MM.1S (cell line): ENCODE results near the gene FAM114A1.

Experiments used
- DNase-seq: peaks from one replicate; pipeline ENCODE4 v3.0.0-alpha.2; 2015
- H2AFZ ChIP-seq: fragments of 300-600 bp; sonication (generic); 2 replicates; pipeline ENCODE4 v1.6.0; 2016; ENCODE audit warnings: antibody characterized with exemption, low read length
- H3F3A ChIP-seq: fragments of 300-600 bp; sonication (generic); 2 replicates; pipeline ENCODE4 v1.6.1; 2016; ENCODE audit warnings: mild to moderate bottlenecking, antibody characterized with exemption, low read length, moderate library complexity, mixed read lengths; ENCODE audit not compliant: insufficient read depth
- H3K27ac ChIP-seq: fragments of 300-600 bp; sonication (generic); 2 replicates; pipeline ENCODE4 v1.5.1; 2016; ENCODE audit warnings: mild to moderate bottlenecking, low read length
- H3K27me3 ChIP-seq: fragments of 300-600 bp; sonication (generic); replicated peaks from 2 replicates; pipeline ENCODE4 v1.6.0; 2016; ENCODE audit warnings: low read length; ENCODE audit not compliant: insufficient read depth
- H3K36me3 ChIP-seq: fragments of 300-600 bp; sonication (generic); replicated peaks from 2 replicates; pipeline ENCODE4 v1.6.1; 2016; ENCODE audit warnings: mild to moderate bottlenecking, low read length, mixed read lengths; ENCODE audit not compliant: insufficient read depth
- H3K4me1 ChIP-seq: fragments of 300-600 bp; sonication (generic); 2 replicates; pipeline ENCODE4 v1.6.1; 2016; ENCODE audit warnings: low read length, mixed read lengths
- H3K4me2 ChIP-seq: fragments of 300-600 bp; sonication (generic); 2 replicates; pipeline ENCODE4 v1.6.0; 2016; ENCODE audit warnings: low read depth, low read length
- H3K4me3 ChIP-seq: fragments of 300-600 bp; sonication (generic); 2 replicates; pipeline ENCODE4 v1.5.1; 2016; ENCODE audit warnings: low read length, mixed read lengths
- H3K79me2 ChIP-seq: fragments of 300-600 bp; sonication (generic); 2 replicates; pipeline ENCODE4 v1.6.1; 2016; ENCODE audit warnings: mixed run types, low read length, mixed read lengths
- H3K9ac ChIP-seq: fragments of 300-600 bp; sonication (generic); 2 replicates; pipeline ENCODE4 v1.6.1; 2016; ENCODE audit warnings: low read length, mixed read lengths
- H3K9me2 ChIP-seq: fragments of 300-600 bp; sonication (generic); replicated peaks from 2 replicates; pipeline ENCODE4 v1.6.1; 2016; ENCODE audit warnings: mild to moderate bottlenecking, low read length, mixed read lengths; ENCODE audit not compliant: insufficient read depth
- H3K9me3 ChIP-seq: fragments of 300-600 bp; sonication (generic); replicated peaks from 2 replicates; pipeline ENCODE4 v1.6.1; 2016; ENCODE audit warnings: mild to moderate bottlenecking, low read length, mixed read lengths; ENCODE audit not compliant: insufficient read depth
- H4K20me1 ChIP-seq: fragments of 300-600 bp; sonication (generic); 2 replicates; pipeline ENCODE4 v1.6.1; 2016; ENCODE audit warnings: mild to moderate bottlenecking, low read length, moderate library complexity, mixed read lengths; ENCODE audit not compliant: insufficient read depth
- EZH2 ChIP-seq: fragments of 300-600 bp; sonication (generic); optimal IDR thresholded peaks from 2 replicates; pipeline ENCODE3; 2017; ENCODE audit warnings: low read depth, mild to moderate bottlenecking, antibody characterized with exemption, low read length, mixed read lengths
- EZH2phosphoT487 ChIP-seq: fragments of 300-600 bp; sonication (generic); IDR thresholded peaks from 2 replicates; pipeline ENCODE4 v1.6.1; 2018; ENCODE audit warnings: antibody characterized with exemption, low read length
- TF ChIP-seq, protein P1 (sequence below): fragments of 300-600 bp; sonication (generic); IDR thresholded peaks from 2 replicates; pipeline ENCODE4 v1.5.1; 2016; ENCODE audit warnings: antibody characterized with exemption, low read length, mixed read lengths

FAM114A1 gene

DNA sequence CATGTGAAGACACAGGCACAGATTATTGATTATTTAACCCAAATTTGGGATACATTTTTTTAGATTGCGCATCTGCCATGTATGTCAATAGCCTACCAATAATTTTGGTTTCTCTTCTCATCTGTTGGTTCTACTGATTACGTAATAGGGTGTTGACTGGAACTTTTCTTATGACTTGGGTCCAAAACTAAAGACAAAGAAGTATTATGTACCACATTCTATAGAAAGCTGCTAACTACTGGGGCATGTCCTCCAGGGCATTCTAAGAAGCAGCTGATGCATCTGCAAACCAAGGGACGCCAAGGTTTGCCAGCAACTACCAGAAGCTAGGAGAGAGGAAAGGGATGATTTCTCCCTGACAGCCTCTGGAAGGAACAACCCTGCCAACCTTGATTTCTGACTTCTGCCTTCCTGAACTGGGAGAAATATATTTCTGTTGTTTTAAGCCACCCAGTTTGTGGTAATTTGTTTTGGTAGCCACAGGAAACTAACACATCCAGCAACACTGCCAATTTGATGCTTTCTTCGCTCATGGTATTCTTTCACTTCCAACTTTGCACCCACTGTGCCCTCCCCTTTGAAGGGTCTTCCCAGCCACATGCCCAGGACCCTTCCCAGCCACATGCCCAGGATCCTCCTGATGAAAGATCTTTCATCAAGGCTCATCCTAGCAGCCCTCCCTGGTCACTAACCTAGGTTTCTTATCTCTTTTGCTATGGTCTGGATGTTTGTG, 47.1 kb upstream of the FAM114A1 start:
- no peaks in the 10 kb centered on the region for H3K9me2 ChIP-seq
- no peaks in the 10 kb centered on the region for H3K36me3 ChIP-seq
- no peak overlapping the region for H3K4me3 ChIP-seq
- no peaks in the 10 kb centered on the region for H3K79me2 ChIP-seq
- H3K9ac ChIP-seq = no peak overlapping the region
- no peak overlapping the region for H3K27ac ChIP-seq
- no peak for TF ChIP-seq EZH2
- TF ChIP-seq, protein P1, sequence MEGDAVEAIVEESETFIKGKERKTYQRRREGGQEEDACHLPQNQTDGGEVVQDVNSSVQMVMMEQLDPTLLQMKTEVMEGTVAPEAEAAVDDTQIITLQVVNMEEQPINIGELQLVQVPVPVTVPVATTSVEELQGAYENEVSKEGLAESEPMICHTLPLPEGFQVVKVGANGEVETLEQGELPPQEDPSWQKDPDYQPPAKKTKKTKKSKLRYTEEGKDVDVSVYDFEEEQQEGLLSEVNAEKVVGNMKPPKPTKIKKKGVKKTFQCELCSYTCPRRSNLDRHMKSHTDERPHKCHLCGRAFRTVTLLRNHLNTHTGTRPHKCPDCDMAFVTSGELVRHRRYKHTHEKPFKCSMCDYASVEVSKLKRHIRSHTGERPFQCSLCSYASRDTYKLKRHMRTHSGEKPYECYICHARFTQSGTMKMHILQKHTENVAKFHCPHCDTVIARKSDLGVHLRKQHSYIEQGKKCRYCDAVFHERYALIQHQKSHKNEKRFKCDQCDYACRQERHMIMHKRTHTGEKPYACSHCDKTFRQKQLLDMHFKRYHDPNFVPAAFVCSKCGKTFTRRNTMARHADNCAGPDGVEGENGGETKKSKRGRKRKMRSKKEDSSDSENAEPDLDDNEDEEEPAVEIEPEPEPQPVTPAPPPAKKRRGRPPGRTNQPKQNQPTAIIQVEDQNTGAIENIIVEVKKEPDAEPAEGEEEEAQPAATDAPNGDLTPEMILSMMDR = no peak
- TF ChIP-seq EZH2phosphoT487 = no peak
- no peak overlapping the region for H3K4me2 ChIP-seq
- peaks cover 12% of the 10 kb centered on the region for H3K4me1 ChIP-seq
- no peaks in the 10 kb centered on the region for H3K27me3 ChIP-seq
- no peaks in the 10 kb centered on the region for H3F3A ChIP-seq
- H3K9me3 ChIP-seq = no peaks in the 10 kb centered on the region
- no peak for DNase-seq
- no peaks in the 10 kb centered on the region for H4K20me1 ChIP-seq
- H2AFZ ChIP-seq = no peak overlapping the region

DNA sequence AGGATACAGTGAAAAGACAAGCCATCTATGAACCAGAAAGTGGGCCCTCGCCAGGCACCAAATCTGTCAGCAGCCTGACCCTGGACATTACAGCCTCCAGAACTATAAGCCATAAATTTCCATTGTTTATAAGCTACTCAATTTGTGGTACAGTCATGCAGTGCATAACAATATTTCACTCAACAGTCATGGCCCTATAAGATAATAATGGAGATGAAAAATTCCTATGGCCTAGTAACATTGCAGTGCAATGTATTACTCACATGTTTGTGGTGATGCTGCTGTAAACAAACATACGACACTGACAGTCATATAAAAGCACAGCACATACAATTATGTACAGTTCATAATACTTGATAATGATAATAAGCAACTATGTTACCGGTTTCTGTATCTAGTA, 45.9 kb upstream of the FAM114A1 start:
- DNase-seq = no peak
- H3K9ac ChIP-seq = no peak overlapping the region
- no peak for TF ChIP-seq EZH2phosphoT487
- no peak for TF ChIP-seq EZH2
- TF ChIP-seq, protein P1 = no peak

DNA sequence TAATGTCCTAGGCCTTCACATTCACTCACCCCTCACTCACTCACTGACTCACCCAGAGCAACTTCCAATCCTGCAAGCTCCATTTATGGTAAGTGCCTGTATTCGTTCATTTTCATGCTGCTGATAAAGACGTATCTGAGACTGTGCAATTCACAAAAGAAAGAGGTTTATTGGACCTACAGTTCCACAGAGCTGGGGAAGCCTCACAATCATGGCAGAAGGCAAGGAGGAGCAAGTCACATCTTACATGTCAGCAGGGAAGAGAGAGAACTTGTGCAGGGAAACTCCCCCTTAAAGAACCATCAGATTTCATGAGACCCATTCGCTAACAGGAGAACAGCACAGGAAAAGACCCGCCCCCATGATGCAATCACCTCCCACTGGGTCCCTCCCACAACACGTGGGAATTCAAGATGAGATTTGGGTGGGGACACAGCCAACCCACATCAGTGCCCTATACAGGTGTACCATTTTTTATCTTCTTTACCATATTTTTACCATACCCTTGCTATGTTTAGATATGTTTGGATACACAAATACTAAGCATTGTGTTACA, 44.8 kb upstream of the FAM114A1 start:
- Histone ChIP-seq H3K36me3 (no peaks in the 10 kb centered on the region), H3K9ac (no peak overlapping the region), H3K4me3 (no peak overlapping the region), H3K27me3 (no peaks in the 10 kb centered on the region), H3K9me3 (no peaks in the 10 kb centered on the region), H3K4me1 (peaks cover 12% of the 10 kb centered on the region), H4K20me1 (no peaks in the 10 kb centered on the region), H3K4me2 (no peak overlapping the region), H3F3A (no peaks in the 10 kb centered on the region), H3K27ac (no peak overlapping the region), H3K9me2 (no peaks in the 10 kb centered on the region), H3K79me2 (no peaks in the 10 kb centered on the region), H2AFZ (no peak overlapping the region)
- DNase-seq = no peak
- TF ChIP-seq, protein P1 = no peak
- TF ChIP-seq EZH2 (no peak), EZH2phosphoT487 (no peak)

More for the DNA sequence above, 45.9 kb upstream of the FAM114A1 start:
- peaks cover 12% of the 10 kb centered on the region for H3K4me1 ChIP-seq
- H3K4me2 ChIP-seq = no peak overlapping the region
- H3K4me3 ChIP-seq = no peak overlapping the region
- H3K79me2 ChIP-seq = no peaks in the 10 kb centered on the region
- no peaks in the 10 kb centered on the region for H3K9me2 ChIP-seq
- no peak overlapping the region for H3K27ac ChIP-seq
- H3K36me3 ChIP-seq = no peaks in the 10 kb centered on the region
- H4K20me1 ChIP-seq = no peaks in the 10 kb centered on the region
- no peaks in the 10 kb centered on the region for H3K9me3 ChIP-seq
- no peaks in the 10 kb centered on the region for H3K27me3 ChIP-seq
- no peak overlapping the region for H2AFZ ChIP-seq
- H3F3A ChIP-seq = no peaks in the 10 kb centered on the region
